ENCODE data around the gene PDE4D. TPM values are rescaled to one million over a fixed set of nuclear protein-coding genes. Genes with fewer than 3 reads are reported as not detected.

Gene PDE4D
- polyA plus RNA-seq, 1 donor: 40.4 TPM

DNA sequence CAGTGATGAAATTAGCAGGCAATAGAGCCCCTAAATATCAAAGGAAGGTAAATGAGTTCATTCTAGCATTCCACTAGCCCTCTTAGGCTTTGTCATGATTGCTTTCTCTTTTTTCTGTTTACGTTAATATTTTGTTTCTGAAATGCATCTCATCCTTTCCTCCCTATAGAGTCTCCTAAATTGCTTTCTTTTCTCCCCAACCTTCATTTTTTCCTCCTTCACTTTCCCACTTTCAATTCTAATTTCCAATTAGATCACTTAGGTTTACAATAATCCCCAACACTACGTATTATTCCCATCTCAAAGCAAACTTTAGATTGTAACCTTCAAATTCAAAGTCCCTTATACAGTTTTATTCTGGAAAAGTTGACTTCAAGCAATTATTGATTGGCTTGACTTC is 751.4 kb downstream of the PDE4D start:
- no peak for DNase-seq (ENCODE audit: low read depth)

DNA sequence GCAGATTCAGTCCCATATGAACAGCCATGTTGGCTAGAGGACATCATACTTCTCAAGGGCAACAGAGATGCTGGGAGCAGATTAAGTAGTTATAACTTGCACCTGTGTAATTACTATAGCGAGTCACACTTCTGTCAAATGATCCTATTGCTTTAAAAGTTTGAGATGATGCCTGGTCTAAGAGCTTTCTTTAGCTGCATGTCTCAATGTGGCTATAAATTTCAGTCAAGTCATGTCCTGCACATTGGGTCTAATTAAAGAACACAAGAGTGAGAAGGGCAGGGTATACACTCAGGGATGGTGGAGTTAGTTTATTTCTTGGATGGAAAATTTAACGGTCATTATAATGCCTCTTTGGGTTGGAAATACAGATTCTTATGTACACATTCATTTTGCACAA is 753.4 kb downstream of the PDE4D start:
- DNase-seq (ENCODE audit: low read depth): no peak

DNA sequence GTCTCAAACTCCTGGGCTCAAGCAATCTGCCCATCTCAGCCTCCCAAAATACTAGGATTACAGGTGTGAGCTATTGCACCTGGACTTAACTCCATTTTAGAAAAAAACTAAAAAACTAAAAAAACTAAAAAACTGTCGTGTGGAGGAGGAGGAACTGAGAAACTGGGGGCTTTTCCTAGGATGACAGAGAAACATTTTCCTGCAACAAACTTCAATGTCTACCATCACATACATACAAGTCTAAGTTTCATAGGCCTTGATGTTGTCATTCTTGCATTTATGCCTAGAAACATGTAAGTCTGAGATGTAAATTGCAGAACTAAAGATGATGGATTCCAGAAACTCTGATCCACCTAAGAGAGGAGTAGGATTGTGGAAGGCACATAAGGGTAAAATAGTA is 753.8 kb downstream of the PDE4D start:
- DNase-seq (ENCODE audit: low read depth): no peak

DNA sequence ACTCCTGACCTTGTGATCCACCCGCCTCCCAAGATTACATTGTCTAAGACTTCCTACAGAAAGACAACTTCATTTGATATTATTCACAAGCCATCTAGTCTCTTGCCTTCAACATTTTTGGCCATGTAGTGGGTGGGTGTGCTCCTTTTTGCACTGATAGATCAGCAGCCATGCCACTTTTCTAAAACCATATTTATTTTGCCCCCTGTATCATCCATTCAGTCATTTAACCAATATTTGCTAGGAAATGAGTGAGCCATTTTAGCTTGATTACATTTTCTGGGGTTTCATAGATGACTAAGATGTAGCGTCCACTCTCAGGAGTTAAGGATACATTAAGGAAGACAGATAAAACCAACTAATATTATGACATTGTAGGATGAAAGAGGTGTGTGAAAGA is 755.0 kb downstream of the PDE4D start:
- DNase-seq (ENCODE audit: low read depth): no peak

DNA sequence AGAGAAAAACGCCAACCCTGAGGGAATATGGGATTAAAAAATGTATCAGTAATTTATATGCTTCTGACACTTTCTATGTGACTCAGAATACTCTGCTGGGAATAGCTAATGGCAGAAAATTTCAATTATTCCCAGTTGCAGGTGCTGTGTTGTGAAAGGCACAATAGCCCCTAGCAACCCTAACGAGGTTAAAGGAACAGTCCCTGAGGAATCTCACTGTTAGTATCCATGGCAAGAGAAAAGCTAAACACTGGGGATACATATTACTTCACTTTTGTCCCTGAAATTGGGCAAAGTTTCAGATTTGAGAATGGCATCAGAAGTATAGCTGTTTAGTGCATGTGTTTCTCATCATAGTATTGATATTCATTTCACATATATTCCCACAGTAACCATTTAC is 755.7 kb downstream of the PDE4D start:
- DNase-seq (ENCODE audit: low read depth): no peak

DNA sequence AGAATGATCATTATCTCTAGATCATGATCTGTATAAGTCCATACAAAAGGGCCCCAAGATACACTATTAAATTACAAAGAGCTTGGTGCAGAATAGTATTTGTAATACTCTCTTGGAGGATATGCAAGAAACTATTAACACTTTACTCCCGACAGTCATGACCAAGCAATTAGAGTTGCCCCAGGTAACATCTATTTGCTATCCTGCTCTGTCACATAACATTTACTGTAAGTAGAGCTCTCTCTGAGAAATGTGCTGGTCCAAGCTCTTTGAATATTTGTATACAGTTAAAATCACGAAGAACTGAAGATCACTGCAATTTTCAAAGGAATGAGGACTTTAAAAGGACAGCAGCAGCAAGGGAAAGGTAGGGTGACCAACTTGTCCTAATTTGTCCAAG is 757.0 kb downstream of the PDE4D start:
- DNase-seq (ENCODE audit: low read depth): no peak

DNA sequence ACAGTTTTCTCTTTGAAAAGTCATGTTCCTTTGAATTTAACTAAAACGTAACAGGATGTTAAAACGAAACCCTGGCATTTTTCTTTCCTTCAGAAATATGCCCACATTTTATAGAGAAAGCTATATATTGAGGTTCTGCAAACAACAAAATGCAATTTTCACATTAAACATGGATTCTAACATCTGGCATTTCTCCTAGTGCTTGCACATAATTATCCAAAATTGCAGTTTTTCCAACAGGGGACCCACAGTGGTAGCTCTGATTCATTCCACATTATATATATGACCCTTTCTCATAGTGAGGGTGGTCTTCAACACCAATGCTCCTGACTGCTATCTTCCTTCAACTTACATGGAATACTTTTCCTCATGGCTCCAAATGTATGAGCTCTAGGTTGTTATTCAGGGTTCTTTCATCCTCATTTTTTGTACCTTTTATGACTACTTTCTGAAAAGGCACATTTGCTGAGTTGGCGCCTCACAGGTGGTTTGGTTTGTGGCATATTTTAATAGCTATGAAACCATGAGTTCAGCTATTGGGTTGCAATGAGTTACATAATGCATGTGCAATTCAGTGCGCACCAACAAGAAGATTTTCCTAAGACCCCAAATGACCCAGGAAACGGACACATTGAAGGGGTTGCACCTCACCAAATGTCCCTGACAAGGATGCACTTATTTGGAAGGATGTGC is 758.9 kb downstream of the PDE4D start:
- no peak for DNase-seq (ENCODE audit: low read depth)

DNA sequence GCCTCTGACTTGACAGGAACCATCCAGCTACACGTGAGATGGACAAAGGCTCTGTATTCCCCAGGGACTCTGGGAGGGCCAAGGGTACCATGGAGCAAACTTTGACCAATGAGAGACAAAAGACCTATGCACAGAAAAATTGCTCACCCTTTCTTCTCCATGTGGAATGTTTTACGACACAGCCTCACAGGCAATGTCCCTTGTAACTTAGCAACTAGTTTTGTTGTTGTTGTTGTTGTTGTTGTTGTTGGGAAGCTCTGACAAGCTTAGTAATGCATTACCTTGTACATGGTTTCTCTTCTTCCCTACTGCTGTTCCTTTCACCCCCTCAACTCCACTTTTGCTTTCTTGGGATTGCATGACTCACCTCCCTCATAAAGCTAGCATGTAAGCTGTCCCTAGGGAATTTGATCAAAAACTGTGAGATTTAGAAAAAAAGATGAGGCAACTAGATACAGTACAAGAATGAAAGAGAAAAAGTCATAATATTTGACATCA is 759.7 kb downstream of the PDE4D start:
- DNase-seq (ENCODE audit: low read depth): no peak

DNA sequence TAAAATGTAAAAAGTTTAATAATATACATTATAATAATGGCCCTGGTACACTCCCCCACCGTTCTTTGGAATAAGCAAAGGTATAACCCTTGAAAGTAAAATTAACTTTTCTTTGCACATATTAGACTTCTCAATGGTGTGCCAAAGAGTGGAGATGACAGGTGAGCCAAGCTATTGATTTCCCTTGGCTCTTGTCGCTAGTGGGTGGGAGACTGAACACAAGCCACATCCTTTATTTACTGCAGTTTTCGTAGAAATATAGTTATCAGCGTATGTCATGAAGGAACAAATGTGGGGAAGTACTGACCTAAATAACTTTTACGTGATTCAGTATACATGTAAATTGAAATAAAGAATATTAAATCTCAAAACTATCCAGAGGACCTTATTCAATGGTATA is 761.4 kb downstream of the PDE4D start:
- no peak for DNase-seq (ENCODE audit: low read depth)

DNA sequence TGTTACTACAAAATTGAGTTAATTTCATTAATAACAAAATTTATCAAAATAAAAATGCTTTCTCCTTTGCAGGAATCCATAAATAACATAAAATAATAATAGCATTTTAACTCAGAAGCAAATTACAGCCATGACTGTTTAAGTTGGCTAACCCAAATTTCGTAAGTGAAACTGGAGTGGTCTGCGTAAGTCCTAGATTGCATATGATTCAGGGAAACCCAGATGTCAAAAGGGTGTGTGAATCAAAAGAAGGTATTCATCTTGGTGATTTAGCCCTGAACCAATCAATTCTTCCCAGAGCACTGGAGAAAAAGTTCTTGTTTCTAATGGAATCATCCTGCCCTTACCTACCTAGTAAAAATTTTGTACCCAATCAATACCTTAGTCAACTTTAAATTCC is 763.1 kb downstream of the PDE4D start:
- DNase-seq (ENCODE audit: low read depth): no peak

DNA sequence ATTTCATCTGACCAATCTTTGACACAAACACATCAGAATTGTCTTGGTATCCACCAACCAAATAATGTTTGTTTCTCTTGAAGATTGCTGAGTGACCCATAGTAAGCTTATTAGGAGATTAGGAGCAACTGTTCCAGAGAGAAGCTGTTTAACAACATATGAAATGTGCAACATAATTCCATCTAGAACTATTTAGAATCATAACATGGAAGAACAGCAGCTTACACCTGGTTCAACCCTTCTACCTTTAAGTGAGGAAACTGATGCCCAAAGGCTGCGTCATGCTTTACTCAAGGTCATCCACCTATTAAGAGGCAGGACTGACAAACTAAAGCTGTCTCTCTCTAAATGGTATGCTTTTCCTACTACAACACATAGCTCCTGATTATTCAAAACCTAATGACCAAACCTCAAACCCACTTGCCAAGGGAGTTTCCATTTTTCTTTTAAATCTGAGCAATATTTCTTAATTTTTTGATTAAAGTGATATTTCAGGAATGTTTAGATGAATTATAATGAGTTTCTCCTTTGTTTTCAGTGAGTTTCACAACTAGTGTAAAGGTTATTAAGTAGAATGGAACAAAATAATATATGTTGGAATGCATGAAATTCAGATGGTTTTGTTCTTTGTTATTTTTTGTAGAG is 764.8 kb downstream of the PDE4D start:
- no peak for DNase-seq (ENCODE audit: low read depth)

DNA sequence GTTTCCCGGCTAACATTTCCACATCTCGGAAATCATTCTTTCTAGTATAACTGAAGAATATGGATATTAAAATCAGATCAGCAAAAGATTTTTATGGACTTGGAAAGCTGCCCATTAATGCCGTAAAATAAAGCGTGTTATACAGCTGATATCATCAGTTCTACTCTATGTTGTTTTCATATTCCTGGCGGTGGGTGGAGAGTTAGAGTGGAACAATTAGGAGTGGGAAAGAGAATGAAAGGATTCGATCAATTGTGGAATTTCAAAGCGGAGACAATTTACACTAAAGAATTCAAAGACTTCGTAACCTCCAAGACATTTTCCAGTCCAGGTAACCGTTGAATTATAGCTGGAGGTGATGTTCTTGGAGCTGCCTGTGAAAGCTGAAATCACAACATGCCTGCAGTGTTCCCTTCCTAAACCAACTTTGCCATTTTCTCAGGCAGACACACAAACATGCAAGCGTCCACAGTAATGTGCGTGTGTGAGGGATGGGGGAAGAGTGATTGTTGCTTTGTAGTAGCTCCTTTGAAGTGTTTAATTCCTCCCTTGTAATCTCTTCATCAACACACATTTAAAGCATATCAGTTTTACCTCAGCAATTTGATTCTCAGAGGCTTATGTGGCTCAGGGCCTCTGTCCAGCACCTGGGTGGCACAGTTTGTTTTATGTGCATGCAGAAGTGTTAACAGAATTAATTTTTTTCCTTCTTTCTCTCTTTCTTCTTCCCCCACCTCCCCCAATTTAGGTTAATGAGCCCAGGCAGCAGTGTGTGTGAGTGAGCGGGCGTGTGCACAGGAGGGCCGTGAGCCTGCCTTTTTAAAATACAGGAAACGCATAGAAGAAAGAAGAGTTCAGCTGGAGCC is 766.6 kb downstream of the PDE4D start:
- no peak for DNase-seq (ENCODE audit: low read depth)

DNA sequence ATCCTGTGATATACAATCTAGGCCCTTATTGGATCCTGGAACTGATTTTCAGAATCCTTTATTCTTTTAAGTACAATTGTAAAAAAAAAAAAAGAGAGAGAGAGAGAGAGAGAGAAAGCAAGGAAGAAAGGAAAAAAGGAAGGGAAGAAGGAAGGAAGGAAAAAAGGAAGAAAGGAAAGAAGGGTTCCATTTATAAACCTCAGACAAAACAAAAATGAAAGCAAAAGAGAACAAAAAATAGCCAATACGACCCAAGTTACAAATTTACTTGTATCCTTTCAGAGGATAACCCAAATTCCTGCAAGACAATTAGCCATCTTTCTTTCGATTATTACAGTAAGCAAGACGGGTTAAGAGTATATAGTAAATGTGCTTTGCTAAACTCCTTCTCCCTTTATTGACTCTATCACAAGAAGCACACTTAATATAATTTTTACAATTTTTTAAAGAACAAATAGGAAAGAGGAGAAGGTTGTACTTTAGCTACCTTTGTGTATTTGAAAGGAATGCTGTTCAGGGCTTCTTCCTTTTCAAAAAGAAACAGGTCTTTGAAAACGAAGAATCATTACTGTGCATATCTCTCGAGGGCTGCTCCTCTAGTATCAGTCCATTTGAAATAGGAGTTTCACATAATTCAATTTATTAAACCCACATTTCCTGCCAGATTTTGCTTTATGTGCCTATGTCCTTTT is 767.4 kb downstream of the PDE4D start:
- no peak for DNase-seq (ENCODE audit: low read depth)

DNA sequence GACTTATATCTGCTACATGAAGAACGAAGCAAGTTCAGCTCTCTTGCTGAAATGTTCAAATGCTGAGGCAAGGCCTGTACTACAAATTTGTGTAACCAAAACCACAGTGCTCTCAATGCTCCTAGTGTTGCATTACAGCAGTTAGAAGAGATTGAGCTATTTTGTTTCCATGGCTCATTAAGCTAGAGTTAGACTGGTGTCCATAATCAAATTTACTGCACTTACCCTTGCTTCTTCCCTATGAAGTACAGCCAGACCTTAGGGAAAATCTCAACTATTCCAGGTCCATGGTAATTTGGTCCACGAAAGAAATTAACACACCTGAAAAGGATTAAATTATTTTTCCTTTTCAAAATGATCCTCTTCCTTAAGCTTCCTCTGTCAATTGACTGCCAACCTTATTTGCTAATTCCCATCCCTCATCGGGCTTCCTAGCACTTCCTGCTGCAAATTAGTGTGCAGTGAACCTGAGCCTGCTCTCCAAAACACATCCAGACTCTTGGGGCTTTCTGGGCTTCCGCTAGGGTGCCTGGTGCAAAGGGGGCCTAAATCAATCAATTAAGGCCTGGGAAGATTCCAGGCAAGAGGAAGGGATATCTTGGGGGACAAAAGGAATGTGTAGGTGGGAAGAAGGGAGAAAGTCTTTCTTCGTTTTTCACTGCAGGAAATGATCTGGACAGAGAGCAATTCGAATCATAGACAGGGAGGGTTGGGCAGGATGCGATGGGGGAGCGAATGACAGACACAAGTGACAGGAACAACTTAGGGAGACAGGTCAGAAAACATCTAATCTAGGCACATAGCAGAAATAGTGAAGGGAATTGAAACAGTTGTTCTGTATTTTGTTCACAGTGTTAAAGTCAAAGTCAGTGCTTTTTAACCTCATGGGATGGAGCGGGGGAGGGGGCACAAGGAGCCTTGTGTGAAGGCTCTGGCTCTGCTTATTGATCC is 768.2 kb downstream of the PDE4D start:
- no peak for DNase-seq (ENCODE audit: low read depth)

DNA sequence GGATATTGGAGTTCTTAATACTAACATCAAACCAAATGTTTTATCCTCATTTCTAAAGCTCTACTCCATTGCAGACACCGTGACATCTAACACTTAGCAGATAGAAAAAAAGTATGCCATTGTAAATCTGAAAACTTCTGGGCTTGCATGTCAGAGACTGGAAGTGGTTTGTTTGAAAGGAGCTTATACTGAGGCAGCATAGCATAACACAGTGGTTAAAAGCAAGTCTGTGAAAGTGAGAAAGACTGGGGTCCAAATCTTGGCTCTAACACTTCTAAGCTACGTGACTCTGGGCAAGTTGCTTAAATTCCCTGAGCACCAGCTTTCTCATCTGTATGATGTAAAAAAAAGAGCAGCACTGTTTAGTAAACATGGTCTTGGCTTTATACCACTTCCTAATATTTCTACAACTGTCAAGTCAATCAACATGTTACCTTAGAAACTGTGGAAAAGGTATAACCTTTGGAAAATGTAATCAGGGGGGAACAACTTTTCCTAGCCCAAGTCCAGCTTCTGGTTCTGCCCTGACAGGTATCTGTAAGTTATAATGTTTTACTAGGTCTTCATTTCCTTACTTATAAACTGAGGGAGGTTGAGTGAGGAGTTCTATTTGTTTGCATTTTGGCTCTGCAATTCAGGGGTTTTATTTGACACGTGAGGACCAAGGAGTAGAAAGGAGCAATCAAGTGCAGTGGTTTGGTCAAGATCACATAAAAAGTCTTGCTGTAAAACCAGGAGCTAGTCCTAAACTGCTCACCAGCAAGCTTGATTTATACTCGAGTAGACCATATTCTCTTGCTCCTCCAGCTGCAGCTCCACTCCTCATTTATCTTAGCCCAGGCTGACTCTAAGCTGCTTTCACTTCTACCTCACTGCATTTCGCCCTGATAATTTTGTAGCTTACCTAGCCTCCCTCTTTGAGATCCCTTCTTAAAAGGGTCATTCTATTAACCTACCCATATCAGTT is 769.6 kb downstream of the PDE4D start:
- no peak for DNase-seq (ENCODE audit: low read depth)

DNA sequence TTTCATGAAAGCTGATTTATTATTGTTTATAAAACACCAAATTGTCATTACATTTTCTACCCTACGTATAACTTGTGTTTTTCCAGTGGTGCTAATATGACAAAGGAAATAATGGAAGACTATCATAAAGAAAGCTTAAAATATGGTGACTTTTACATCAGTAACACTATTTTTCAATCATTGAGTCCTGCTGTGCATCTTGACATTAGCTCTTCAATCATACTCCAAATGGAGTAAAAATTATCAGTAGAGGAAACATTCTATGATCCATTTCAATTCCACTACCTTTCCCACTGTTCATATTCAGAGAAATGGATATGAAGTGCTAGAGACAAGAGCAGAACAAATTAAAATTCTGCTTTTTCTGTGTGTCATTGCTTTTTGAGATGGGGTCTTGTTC is 774.0 kb downstream of the PDE4D start:
- no peak for DNase-seq (ENCODE audit: low read depth)

DNA sequence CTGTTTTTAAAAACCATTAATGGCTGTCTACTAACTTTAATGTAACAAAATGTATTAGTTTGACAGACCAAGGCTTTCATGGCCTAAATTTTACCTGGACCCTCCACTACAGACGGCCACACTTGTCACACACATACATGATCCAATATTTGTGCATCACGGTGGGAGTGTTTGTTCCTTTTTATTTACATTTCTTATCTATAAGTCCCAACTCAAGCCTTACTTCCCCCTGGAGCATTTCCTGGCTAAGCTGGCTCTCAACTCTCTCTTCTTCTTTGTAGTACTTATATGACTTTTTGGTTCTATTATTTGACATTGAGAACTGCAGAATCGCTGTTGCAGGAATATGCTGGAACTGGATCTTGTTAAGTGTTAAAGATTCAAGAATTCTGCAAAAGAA is 776.2 kb downstream of the PDE4D start:
- no peak for DNase-seq (ENCODE audit: low read depth)

DNA sequence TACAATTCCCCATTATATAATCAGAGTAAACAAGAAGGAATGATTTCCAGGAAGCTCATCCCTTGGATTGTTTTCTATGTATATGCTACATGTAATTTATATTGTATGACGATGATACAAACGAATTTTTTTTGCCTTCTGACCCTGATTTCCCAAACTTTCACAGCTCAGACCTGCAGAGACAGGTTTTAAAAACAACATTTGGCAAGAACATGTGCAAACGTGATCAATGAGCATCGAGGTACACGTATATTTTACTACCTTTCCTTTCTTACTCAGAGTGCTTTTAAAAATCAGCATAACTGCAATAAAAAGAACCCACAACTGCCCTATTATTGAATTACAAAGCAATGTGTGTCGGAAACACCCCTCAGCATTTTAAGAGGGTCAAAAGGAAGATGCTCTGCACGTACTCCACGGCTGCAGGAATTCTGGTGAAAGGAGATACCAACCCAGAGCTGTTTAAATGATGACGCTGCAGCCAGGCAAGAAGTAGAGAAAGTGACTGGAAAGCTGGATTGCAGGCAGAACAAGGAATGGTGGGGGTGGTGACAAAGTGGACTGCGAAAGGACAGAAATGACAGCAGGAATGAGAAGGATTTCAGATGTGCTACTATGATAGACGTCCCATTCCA is 777.2 kb downstream of the PDE4D start:
- DNase-seq (ENCODE audit: low read depth): no peak

DNA sequence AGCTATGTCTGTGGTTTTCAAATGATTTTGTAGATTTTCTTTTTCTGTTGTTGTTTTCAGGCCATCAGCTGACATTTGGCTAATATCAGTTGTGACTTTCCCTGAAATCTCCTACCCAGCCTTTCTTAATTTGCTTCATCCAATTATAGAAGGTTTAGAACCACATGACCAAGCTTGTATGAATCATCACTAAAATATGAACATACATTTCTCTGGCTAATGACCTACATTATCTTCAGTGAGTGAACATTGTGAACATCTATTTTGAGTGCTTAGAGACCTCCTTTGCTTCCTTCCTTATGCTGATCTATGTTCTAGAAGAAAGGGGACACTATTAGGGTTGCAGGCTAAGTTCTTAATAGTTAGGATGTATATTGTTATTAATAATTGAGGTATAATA is 778.2 kb downstream of the PDE4D start:
- DNase-seq (ENCODE audit: low read depth): no peak

Data from forelimb muscle (tissue), 1 donor.